ENCODE data around the gene IFT81.

DNA sequence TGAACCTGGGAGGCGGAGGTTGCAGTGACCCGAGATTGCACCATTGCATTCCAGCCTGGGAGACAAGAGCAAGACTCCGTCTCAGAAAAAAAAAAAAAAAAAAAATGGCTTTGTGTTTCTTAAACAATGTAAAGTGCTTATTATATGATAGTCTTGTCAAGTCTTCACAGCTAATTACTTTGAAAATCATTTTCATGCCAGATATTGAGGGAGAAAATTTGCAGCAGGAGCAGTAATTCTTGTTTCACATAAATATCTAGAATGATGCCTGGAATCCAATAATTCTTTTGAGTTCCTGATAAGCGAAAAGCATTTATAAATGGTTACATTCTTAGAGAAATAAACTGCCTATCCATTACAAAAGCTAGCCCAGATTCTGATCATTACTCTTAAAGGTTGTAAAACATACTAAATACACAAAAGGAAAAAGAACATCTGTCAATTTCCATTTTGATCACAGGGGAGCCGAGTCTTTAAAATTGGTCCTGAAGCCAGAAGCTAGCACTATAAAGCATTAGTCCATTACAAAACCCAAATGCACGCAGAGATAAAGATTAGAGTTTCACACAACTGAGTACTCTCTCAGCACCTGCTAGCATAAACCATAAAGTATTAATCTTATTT lies 50.3 kb downstream of the IFT81 start:
- TF ChIP-seq, protein P1, sequence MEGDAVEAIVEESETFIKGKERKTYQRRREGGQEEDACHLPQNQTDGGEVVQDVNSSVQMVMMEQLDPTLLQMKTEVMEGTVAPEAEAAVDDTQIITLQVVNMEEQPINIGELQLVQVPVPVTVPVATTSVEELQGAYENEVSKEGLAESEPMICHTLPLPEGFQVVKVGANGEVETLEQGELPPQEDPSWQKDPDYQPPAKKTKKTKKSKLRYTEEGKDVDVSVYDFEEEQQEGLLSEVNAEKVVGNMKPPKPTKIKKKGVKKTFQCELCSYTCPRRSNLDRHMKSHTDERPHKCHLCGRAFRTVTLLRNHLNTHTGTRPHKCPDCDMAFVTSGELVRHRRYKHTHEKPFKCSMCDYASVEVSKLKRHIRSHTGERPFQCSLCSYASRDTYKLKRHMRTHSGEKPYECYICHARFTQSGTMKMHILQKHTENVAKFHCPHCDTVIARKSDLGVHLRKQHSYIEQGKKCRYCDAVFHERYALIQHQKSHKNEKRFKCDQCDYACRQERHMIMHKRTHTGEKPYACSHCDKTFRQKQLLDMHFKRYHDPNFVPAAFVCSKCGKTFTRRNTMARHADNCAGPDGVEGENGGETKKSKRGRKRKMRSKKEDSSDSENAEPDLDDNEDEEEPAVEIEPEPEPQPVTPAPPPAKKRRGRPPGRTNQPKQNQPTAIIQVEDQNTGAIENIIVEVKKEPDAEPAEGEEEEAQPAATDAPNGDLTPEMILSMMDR (IDR thresholded peaks at IDR 0.05): no peak
- TF ChIP-seq POLR2AphosphoS5 (IDR thresholded peaks at IDR 0.05) (no peak), EP300 (IDR thresholded peaks at IDR 0.05) (no peak)

Measured in stomach (tissue), 4 donors.